ENCODE results near the gene ZNF341.
"Not testable (repeated sequence)": the region's sequence is repeated elsewhere in the genome, so short reads cannot be mapped to it uniquely, and the experiment has no call there.

The ZNF341 gene

GRCh38 chr20:33693741-33694638 is 37.8 kb upstream of the ZNF341 start:
- DNase-seq, result no peak
- TF ChIP-seq POLR2A (IDR thresholded peaks at IDR 0.05; ENCODE audit: low read length) (no peak), GATA1 (IDR thresholded peaks at IDR 0.05; ENCODE audit: low read depth, low read length) (no peak)

- TF ChIP-seq GATA1 (IDR thresholded peaks at IDR 0.05; ENCODE audit: low read depth, low read length) (no peak), POLR2A (IDR thresholded peaks at IDR 0.05; ENCODE audit: low read length) (no peak)
- no peak for DNase-seq
Observed at GRCh38 chr20:33694639-33695012, 37.2 kb upstream of the ZNF341 start.

GRCh38 chr20:33696448-33696847 is 35.3 kb upstream of the ZNF341 start:
- no peak for DNase-seq
- no peak for TF ChIP-seq POLR2A (IDR thresholded peaks at IDR 0.05; ENCODE audit: low read length)
- TF ChIP-seq GATA1 (IDR thresholded peaks at IDR 0.05; ENCODE audit: low read depth, low read length), result no peak

- DNase-seq, result no peak
Observed at GRCh38 chr20:33697129-33697528, 34.7 kb upstream of the ZNF341 start.

GRCh38 chr20:33698966-33699365 is 32.8 kb upstream of the ZNF341 start:
- not testable (repeated sequence) for DNase-seq

More at GRCh38 chr20:33697129-33697528, 34.7 kb upstream of the ZNF341 start:
- TF ChIP-seq POLR2A (IDR thresholded peaks at IDR 0.05; ENCODE audit: low read length) (no peak), GATA1 (IDR thresholded peaks at IDR 0.05; ENCODE audit: low read depth, low read length) (no peak)

GRCh38 chr20:33700696-33701441 is 30.9 kb upstream of the ZNF341 start:
- DNase-seq, result not testable (repeated sequence)

GRCh38 chr20:33701629-33702450 is 30.0 kb upstream of the ZNF341 start:
- DNase-seq, result no peak
- no peak for TF ChIP-seq POLR2A (IDR thresholded peaks at IDR 0.05; ENCODE audit: low read length)
- TF ChIP-seq GATA1 (IDR thresholded peaks at IDR 0.05; ENCODE audit: low read depth, low read length), result no peak

GRCh38 chr20:33702861-33703260 is 28.9 kb upstream of the ZNF341 start:
- DNase-seq, result no peak
- TF ChIP-seq GATA1 (IDR thresholded peaks at IDR 0.05; ENCODE audit: low read depth, low read length) (no peak), POLR2A (IDR thresholded peaks at IDR 0.05; ENCODE audit: low read length) (no peak)

GRCh38 chr20:33703498-33704137 is 28.2 kb upstream of the ZNF341 start:
- TF ChIP-seq POLR2A (IDR thresholded peaks at IDR 0.05; ENCODE audit: low read length) (no peak), GATA1 (IDR thresholded peaks at IDR 0.05; ENCODE audit: low read depth, low read length) (no peak)

GRCh38 chr20:33704197-33704924 is 27.4 kb upstream of the ZNF341 start:
- TF ChIP-seq POLR2A (IDR thresholded peaks at IDR 0.05; ENCODE audit: low read length), result no peak
- TF ChIP-seq GATA1 (IDR thresholded peaks at IDR 0.05; ENCODE audit: low read depth, low read length), result no peak
- no peak for DNase-seq

More at GRCh38 chr20:33703498-33704137, 28.2 kb upstream of the ZNF341 start:
- DNase-seq, result no peak

GRCh38 chr20:33707668-33708067 is 24.1 kb upstream of the ZNF341 start:
- no peak for DNase-seq
- TF ChIP-seq POLR2A (IDR thresholded peaks at IDR 0.05; ENCODE audit: low read length) (no peak), GATA1 (IDR thresholded peaks at IDR 0.05; ENCODE audit: low read depth, low read length) (no peak)

GRCh38 chr20:33709398-33709797 is 22.4 kb upstream of the ZNF341 start:
- TF ChIP-seq GATA1 (IDR thresholded peaks at IDR 0.05; ENCODE audit: low read depth, low read length), result no peak
- no peak for TF ChIP-seq POLR2A (IDR thresholded peaks at IDR 0.05; ENCODE audit: low read length)
- peak; percentile 52 to 64 for DNase-seq
